IPS-18c (cell line): Measurements from ENCODE around the gene TRABD.
A peak's percentile ranks its signal among the peaks of the same experiment; 100 is the strongest.
"Not testable (repeated sequence)": the region's sequence is repeated elsewhere in the genome, so short reads cannot be mapped to it uniquely, and the experiment has no call there.

Source experiments
- H3K4me3 ChIP-seq: 2 replicates; pipeline ENCODE4 v1.7.0; 2013; ENCODE audit warnings: low read depth, mild to moderate bottlenecking, low read length, moderate library complexity; ENCODE audit not compliant: insufficient read depth
- H3K9me3 ChIP-seq: one replicate; pipeline ENCODE4 v1.6.1; 2013; ENCODE audit warnings: mild to moderate bottlenecking, low read length, moderate library complexity; ENCODE audit not compliant: control insufficient read depth, insufficient read depth

TRABD gene

DNA sequence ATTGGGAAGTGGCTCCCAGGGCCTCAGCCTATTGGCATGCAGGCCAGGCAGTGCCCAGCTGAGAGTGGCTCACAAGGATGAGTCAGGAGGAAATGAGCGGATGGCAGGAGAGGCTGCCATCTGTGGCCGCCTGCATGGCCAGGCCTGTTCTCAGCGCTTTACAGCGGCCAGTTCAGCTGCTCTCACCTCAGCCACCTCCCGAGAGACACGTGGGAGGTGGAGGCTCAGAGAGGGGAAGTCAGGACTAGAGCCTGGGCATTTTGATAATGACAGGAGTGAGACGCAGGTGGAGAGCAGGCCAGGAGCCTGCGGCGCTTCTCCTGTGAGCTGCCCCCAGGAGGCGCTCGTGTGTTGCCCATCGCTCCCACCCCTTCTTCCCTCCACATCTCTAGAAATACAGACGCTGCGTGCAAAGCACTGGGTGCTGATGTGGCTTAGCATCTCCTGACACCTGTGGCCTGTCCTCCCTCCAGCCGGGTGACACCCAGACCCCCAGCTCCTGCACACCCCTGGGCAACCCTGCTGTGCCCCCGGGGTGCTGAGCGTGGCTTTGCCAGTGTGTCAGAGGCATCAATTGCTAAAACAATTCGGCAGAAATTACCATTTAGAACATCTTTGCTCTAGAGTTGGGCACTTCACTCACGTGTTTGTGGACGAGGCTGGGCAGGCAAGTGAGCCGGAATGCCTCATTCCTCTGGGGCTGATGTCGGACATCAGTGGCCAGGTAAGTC is 36.6 kb upstream of the TRABD start:
- no peak overlapping the region for H3K4me3 ChIP-seq

DNA sequence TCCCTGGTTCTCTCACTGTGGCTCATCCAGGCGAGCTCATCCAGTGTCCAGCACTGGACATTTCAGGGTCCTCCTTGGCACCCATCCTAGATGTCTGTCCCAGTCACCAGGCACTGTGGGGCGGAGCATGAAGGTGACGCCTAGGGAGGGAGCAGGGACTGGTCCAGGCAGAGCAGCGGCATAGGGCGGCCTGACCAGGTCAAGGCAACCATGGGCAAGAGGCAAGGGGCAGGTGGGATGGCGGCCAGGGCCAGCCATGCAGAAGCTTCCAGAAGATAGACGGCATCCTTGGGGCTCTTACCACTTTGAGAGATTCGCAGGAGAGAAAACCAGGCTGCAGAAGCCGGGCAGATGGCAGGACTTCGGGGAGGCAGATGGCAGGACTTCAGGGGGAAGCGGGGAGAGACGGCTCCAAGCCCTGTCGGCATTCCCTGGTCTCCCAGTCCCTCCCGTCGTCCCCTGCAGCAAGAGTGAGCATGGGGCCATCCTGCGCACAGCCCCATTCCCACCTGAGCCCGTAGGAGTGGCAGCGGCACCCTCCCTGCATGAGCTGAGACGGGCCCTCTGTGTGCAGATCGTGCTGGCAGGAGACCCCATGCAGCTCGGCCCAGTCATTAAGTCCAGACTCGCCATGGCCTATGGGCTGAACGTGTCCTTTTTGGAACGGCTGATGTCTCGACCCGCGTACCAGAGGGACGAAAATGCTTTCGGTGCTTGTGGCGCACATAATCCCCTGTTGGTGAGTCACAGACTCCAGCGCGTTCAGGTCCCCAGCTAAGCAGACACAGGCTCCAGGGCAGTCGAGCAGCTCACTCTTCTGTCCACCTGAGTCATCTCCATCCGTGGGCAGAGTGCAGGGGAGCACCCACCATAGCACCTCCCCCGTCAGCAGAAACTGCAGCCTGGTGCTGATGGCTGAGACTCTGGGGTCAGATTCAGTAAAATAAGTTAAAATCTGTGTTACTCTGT is 35.3 kb upstream of the TRABD start:
- no peak overlapping the region for H3K4me3 ChIP-seq
- no peaks in the 10 kb centered on the region for H3K9me3 ChIP-seq

More for the DNA sequence above, 36.6 kb upstream of the TRABD start:
- no peaks in the 10 kb centered on the region for H3K9me3 ChIP-seq

DNA sequence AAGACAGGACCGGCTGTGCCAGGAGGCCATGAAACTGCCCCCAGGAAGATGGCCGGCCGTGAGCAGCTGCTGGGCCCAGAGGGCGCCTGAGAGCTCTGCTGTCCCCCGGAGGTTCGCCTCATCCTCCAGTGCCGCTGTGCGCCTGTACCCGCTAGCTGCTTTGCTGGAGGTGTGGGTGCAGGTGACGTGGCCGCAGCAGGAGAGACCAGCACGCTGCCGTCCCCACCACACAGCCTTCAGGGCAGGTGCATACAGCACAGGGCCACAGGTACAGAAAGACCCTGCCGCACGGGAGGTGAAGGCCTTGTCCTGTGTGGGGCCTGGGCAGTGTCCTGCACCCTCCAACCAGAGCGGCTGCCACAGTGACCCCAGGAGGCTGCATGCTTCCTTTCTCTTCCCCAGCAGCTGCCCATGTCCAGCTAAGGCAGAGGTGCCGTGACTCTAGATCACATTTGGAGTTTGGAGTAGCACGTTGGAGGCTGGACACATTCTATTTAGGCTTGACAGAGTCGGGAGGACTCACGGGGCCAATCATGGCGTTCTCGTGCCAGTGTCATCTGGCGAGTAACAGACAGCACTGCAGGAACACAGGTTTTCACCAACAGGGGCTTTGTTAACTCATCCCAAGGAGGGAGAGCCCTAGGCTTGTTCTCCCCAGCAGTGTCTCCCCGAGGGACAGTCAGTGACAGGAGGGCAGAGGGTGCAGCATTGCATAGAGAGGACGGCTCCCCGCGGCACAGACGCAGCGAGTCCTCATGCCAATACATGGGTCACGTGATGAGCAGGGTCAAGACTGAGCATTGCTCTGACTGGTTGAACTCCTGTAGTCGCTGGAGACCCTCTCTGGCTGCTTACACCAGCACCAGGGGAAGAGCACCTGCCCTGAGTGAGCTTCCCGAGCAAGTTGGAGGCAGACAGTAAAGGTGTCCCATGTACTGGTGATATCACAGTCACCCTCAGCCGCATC is 33.9 kb upstream of the TRABD start:
- no peak overlapping the region for H3K4me3 ChIP-seq
- H3K9me3 ChIP-seq, result no peaks in the 10 kb centered on the region

DNA sequence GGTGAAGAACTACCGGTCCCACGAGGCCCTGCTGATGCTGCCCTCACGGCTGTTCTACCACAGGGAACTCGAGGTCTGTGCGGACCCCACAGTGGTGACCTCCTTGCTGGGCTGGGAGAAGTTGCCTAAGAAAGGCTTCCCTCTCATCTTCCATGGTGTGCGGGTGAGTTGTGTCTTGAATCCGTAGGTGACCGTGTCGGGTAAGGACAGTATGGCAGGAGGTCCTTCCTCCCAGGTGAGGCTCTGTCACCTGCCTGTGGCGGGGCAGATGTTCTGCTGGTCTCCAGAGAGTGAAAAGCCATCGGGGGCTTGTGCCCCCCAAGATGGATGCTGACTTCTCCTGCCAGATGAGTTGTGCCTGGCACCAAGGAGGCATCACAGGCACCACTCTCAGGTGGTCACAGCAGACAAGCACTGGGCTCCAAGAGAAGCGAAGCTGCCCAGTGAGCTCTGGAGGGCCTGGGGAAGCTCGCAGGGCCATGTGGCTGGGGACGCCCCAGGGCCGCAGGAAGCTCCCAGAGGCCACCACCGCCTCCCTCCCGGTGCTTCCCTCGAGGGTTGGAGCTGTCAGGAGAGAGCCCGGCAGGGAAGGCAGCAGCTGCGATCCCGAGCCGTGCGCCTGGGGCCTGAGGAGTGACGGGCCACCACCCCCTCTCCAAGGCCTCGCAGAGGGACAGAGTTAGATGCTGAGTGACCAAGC is 32.5 kb upstream of the TRABD start:
- Histone ChIP-seq H3K4me3 (no peak overlapping the region), H3K9me3 (no peaks in the 10 kb centered on the region)

DNA sequence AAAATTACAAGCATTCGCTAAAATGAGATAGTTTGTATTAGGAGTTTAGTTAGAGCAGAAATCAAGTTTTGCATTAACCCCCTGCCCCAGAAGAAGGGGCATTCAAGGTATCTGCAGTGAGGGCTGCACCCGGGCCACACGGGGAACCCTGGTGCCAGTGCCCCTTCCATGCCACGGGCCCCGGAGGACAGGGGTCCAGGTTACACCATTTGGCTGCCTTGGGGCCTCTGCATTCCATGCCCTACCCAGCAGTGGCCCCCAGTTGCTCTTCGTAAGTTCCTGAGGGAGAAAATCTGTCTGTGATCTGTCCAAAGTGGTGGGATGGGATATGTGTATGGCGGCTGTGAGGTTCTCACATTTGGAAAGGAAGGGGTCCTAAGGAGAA is 32.0 kb upstream of the TRABD start:
- Histone ChIP-seq H3K9me3 (no peaks in the 10 kb centered on the region), H3K4me3 (no peak overlapping the region)

DNA sequence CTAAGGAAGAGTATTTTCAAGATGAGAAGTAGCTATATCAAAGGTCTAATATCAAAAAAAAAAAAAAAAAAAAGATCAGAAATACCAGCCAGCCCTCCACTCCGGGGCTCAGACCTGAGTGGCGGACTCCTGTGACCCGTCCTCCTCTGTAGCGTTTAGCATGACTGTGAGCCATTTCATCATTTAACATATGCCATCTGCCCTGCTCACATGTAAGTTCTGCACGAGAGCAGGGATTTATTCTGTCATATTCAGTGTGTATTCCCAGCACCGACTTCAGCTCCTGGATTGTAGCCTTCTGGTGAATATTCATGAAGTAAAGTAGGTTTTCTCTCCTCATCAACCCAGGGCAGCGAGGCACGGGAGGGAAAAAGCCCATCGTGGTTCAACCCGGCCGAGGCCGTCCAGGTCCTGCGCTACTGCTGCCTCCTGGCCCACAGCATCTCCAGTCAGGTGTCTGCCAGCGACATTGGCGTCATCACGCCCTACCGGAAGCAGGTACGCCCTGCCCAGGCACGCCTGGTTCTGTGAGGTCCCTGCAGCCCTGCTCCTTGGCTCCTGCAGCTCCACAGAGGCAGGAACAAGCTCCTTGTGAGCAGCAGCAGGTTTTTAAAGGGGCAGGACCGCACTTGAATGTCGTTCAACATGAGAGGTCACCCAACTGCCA is 27.9 kb upstream of the TRABD start:
- H3K9me3 ChIP-seq, result no peaks in the 10 kb centered on the region

DNA sequence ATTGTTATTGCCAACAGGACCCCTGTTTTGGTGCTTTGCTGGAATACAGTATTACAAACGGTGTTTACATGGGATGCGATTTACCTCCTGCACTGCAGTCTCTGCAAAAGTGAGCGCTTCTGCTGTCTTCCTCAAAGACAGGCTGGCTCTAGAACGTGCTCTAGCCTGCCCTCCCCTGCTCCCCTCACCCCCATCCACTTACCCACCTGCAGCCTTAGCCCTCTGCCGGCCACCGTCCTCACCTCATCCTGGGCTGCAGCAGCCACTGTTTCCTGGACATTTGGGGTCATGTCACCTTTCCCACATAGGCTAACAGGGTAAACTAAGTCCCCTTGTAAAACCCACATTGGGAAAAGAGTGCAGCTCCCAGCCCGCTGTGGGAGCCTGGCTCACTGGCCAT is 24.8 kb upstream of the TRABD start:
- Histone ChIP-seq H3K4me3 (no peak overlapping the region), H3K9me3 (no peaks in the 10 kb centered on the region)

More for the DNA sequence above, 27.9 kb upstream of the TRABD start:
- H3K4me3 ChIP-seq, result no peak overlapping the region

DNA sequence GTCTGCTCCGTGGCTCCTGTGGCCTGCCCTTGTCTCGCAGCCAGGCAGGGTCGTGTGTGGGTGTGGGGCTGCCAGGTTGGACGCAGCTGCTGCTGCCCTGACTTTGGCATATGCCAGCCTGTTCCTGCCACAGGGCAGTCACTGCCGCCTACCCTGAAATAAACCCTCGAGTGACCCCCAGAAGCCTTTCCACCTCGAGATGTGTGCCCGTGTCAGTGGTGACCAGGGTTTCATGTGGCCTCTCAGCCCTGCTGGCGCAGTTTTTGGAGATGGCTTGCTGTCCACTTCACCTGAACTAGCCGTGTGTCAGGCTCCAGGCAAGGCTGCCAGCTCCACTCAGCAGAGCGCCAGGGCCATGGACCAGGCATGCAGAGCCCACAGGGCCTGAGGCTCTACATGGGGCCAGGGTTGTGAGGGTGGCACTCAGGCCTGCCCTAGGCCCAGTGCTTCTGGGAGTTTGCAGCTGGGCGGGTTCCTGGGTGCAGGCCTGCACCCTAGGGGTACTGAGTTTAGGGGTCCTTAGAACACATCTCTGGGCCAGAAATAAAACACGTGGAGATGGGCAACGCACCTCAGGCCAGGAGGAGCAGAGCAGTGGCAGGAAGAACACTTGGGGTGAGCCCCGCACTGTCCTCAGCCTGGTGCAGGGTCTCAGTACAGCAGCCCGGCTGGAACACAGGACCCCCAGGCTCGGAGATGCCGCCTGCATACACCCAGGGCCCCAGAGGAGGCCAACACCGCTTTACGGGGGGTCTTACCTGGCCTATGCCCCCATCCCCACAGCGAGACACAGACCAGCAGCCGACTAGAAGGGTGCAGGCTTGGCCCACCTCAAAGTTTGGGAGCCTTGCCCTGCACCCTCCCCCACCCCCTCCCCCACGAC is 24.0 kb upstream of the TRABD start:
- no peaks in the 10 kb centered on the region for H3K9me3 ChIP-seq
- no peak overlapping the region for H3K4me3 ChIP-seq

DNA sequence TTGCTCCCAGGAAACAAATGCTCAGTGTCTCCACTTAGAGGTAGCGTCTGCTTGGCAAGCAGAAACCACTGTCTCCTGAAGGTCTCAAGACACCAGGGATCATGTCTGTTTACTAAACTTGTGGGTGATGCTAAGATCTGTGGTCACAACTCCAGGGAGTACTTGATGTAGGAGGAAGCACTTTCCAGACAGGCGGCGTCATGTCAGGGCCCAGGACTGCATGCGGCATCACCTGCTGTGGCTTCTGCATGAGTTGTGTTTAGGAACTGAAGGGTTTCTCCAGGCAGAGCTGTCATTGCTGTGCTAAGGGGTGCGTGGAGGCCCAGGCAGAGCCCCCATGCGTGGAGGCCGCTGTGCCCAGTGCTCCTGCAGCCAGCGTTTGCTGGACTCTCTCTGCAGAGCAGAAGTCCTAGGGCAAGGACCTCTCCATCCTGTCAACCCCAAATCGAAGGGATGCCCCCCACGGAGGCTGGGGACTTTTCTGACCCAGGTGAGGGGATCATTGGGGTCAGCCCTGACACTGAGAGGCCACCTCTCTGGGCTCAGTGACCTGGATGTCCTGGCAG is 23.2 kb upstream of the TRABD start:
- Histone ChIP-seq H3K4me3 (no peak overlapping the region), H3K9me3 (no peaks in the 10 kb centered on the region)

DNA sequence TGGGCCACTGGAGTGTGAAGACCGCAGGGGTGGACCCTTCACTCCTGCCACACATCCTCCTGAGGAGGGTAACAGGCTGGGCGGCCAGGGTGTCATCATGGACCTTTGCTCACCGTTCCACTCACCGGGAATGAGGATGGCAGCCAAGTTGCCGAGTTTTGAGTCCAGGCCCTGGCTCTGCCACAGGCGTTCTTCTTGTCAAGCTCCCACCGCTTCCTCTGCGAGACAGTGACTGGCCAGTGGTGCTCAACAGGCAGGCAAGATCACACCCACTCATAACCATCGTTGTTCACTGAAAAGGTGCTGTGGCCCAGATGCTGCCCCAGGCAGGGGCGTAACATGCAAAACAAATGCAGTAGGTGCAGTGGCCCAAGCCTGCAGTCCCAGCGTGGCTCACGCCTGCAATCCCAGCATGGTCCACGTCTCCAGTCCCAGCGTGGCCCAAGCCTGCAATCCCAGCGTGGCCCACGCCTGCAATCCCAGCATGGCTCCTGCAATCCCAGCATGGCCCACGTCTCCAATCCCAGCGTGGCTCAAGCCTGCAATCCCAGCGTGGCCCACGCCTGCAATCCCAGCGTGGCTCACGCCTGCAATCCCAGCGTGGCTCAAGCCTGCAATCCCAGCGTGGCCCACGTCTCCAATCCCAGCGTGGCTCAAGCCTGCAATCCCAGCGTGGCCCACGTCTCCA is 20.1 kb upstream of the TRABD start:
- H3K4me3 ChIP-seq, result no peak overlapping the region
- H3K9me3 ChIP-seq, result peaks cover 2% of the 10 kb centered on the region

DNA sequence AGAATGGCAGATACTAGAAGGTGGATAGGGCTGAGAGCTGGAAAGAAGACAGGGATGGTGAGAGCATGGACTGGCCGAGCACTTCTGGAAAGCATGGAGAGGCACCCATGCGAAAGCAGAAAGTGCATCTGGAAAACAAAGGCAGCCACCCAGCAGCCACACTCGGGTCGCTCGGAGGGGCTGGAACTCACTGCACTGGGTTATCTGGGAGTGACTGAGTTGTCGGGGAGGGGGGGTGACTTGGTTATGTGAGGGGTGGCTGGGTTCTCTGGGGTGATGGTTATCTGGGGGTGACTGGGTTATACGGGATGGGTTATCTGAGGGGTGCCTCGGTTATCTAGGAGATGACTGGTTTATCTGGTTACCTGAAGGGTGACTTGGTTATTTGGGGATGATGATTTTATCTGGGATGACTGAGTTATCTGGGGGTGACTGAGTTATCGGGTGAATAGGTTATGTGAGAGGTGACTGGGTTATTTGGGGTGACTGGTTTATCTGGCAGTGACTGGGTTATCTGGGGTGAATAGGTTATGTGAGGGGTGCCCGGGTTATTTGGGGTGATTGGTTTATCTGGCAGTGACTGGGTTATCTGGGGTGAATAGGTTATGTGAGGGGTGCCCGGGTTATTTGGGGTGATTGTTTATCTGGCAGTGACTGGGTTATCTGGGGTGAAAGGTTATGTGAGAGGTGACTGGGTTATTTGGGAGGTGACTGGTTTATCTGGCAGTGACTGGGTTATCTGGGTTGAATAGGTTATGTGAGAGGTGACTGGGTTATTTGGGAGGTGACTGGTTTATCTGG is 17.8 kb upstream of the TRABD start:
- no peak overlapping the region for H3K4me3 ChIP-seq
- peaks cover 2% of the 10 kb centered on the region for H3K9me3 ChIP-seq

DNA sequence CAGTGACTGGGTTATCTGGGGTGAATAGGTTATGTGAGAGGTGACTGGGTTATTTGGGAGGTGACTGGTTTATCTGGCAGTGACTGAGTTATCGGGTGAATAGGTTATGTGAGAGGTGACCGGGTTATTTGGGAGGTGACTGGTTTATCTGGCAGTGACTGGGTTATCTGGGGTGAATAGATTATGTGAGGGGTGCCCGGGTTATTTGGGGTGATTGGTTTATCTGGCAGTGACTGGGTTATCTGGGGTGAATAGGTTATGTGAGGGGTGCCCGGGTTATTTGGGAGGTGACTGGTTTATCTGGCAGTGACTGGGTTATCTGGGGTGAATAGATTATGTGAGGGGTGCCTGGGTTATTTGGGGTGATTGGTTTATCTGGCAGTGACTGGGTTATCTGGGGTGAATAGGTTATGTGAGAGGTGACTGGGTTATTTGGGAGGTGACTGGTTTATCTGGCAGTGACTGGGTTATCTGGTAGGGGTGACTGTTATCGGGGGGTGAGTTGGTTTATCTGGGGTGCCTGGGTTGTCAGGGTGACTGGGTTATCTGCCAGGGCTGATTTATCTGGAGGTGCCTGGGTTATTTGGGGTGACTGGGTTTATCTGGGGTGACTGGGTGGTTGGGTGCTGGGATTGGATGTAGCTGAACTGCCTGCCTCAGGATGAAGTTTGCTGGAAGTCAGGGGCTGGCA is 17.1 kb upstream of the TRABD start:
- H3K9me3 ChIP-seq, H3K4me3 ChIP-seq: not testable (repeated sequence)

DNA sequence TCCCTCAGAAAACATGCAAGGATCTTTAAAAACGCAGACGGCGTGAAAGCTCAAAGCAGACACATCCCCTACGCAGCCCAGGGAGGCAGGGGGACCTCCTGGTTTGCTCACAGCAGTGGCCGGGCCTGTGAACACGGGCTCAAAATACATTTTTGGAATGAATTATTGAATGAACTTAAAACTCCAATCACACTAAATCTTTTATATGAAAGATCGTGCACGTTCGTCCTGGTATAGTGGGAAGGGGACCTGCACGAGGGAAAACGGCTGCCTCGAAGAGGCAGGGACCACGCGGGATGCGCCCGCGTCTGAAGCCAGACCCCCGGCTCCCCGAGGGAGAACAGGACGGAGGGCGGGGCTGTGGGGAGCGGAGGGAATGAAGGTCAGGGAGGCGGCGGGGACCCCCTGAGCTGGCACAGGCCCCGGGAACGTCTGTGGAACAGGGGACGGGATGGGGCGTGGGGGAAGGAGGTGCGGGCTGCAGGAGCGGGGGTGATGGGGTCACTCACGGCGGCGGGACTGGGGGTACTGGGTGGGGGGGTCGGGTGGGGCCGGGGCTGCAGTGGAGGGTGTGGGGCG is 16.4 kb upstream of the TRABD start:
- peaks cover 2% of the 10 kb centered on the region for H3K9me3 ChIP-seq
- peak overlapping the region; percentile 47 for H3K4me3 ChIP-seq
